HUDEP-2 (cell line): ENCODE measurements around the gene PDCD11.
A peak's percentile ranks its signal among the peaks of the same experiment; 100 is the strongest.
"Not testable (repeated sequence)": the region's sequence is repeated elsewhere in the genome, so short reads cannot be mapped to it uniquely, and the experiment has no call there.

Experiments used
- DNase-seq, 76 experiments: peaks; one replicate each; lab custom pipeline; 2025; ENCODE audit not compliant: unreplicated experiment in 76 of 76; lab: John Stamatoyannopoulos, UW

The PDCD11 gene

DNA sequence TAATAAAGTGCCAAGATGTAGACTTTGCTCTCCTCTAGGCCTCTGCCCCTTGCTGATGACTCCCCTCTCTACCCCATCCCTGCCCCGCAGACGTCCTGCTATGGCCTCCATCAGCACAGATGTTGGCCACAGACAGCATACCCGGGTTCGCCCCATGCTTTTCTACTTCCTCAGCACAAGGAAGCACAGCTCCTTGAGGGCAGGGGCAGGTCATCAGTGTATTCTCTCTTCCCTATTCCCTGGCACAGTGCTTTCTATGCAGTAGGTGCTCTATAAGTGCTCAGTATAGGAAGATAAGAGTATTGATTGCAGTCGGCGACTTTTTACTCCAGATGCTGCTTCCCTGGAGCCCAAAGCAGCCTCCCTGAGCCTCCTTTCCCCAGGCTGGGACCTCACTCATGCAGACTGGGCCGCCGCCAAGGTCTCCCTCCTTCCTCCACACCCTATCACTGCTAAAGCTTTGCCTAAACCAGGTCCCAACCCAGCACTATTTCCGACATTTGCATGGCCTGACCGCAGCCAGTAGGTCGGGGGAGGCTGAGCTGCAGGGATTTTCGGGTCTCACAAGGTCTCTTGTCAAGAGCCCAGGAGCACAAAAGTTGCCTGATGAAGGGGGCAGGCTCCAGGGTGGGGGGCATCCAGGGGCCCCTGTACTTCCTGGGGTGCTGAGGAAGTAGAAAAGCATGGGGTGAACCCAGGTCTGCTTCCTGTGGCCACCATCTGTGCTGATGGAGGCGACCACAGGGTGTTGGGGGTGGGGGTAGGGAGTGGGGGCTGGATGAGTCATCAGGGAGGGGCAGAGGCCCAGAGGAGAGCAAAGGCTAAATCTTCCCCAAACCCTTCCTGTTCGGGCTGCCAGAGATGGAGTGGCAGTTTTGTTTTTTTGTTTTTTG is 74.6 kb downstream of the PDCD11 start:
- peak in 40 of 76 experiments; percentile 2 to 68 (median 34) for DNase-seq

DNA sequence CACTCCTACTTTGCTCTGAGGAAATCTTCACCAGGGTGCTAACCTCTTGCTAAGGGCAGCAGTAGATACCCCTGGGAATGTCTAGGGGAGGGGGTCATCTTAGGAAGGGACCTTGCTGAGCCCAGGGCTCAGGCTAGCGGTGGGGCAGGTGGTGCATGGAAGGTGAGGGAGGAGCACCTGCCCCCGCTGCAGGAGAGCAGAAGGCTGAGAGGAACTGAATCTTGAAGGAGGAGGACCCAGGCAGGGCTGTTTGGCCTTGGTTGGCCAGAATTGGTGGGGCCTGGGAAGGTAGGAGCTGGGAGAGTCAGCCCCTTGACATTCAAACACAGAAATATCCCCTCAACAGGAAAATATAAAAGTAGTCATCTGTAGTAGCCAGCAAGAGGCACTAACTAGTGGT is 75.6 kb downstream of the PDCD11 start:
- DNase-seq, result no peak

- no peak for DNase-seq
Measured at GRCh38 chr10:103473261-103473671, 76.8 kb downstream of the PDCD11 start.

DNA sequence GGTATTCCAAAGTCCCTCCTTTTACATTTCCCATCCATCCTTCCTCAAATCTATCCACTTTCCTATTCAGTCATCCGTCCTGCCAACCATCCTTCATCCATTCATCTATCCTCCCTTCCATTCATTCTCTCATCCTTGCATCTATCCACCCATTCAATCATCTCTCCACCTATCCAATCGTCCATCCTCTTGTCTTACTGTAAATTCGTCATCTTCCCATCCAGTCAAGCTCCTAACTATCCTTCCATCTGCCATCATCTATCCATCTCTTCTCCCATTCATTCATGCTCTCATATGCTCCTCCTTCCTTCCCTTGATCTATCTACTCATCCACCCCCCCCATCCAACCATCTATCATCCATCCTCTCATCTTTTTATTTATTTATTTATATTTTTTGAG is 77.7 kb downstream of the PDCD11 start:
- no peak for DNase-seq

GRCh38 chr10:103475437-103475836 is 79.0 kb downstream of the PDCD11 start:
- DNase-seq, result no peak

DNA sequence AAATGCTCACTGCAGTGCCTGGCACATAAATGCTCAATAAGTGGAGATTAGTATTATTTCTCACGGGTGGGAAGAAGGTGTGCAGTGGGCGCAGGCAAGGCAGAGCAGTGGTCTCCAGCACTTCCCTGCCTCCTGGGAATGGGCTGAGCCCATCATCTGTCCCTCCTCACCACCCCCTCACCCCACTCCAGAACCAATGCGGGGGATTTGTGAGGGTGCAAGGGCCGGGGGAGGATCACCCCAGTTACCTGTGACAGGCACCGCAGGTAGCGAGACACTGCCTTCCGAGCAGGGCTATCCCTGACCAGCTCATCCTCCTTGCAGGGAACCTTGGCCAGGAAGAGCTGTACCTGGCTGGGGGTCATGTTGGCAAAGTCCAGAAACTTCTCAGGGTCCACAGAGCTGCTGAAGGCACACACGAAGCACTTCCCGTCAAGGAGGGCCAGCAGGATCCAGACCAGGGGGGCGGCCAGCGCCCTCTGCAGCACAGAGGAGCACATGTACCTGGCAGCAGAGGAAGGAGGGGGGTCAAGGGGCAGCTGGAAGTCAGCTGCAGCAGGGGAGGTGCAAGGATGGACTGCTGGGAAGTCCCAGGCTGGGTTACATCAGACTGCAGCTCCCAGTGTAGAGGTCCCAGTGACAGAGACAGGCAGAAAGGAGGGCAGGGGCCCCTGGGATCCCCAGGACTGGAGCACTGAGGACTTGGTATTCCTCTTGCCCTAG is 79.8 kb downstream of the PDCD11 start:
- peak in 3 of 76 experiments; percentile 18 to 21 (median 19) for DNase-seq

DNA sequence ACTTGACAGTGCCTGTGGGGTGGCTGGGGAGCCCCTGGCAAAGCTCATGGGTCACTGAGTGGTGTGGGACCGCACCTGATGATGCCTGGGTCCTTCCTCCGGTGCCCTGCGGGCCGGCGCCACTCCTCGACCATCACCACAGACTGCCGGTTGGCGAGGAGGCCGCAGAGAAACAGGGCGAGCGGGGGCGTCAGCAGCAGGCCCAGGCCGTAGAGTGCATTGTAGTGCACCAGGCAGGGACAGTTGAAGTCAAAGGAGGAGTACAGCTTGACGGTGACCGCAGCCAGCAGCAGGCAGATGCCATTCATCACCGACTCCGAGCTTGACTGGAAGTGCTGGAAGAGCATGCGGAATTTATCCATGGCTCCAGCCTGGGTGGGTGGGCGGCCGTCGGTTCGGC is 82.2 kb downstream of the PDCD11 start:
- no peak for DNase-seq

DNA sequence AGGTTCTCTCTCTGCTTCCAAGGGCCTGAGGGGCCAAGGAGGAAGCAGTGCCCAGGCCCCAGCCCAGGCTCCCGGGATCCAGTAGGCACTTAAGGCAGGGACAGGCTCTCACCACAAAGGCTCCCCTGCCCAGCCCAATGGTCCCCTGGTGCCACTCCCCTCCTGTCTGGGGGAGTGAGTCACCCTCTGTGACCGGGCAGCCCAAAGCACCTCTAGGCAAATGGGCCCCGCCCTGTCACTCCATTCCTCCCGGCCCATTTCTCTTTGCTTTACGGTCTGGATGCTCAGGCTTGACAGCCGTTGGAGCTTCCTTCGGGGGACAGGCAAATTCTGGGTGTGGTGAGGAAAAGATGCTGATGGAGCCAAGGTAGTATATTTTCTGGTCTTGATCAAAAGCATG is 82.7 kb downstream of the PDCD11 start, which contains the start of gene CALHM3:
CALHM3 (minus strand) TSS at position 106 of the 400 bp plus-strand sequence. CDS start 208 bp downstream, outside the sequence.
- peak in 20 of 76 experiments; percentile 2 to 43 (median 14) for DNase-seq

- peak in 2 of 76 experiments; percentile 13 to 17 for DNase-seq
Measured at GRCh38 chr10:103480521-103480920, 84.1 kb downstream of the PDCD11 start.

DNA sequence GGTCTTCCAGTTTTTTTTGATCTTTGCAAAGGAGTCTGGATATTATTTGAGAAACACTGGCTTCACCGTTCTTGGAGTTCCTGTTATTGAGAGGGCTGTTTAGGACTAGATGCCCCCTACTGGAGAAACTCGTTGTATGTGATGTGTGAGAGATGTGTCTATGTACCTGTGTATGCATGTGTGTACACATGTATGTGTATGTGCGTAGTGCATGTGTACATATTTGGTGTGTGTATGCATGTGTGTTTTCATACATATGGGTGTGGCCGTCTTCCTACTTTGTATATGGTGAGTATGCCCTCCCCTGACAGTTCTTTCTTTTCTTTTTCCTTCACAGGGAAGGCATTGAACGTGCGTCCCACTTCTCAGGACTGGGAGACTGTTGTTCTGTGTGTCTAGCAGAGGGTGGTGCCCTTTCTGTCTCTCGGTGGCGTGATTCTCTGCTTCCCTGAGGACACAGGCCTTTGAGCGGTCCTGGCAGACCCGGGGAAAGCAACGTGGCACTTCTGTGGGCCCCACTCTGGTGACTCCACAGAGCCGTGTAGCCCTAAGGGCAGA is 85.6 kb downstream of the PDCD11 start:
- peak in 25 of 76 experiments; percentile 4 to 70 (median 43) for DNase-seq

DNA sequence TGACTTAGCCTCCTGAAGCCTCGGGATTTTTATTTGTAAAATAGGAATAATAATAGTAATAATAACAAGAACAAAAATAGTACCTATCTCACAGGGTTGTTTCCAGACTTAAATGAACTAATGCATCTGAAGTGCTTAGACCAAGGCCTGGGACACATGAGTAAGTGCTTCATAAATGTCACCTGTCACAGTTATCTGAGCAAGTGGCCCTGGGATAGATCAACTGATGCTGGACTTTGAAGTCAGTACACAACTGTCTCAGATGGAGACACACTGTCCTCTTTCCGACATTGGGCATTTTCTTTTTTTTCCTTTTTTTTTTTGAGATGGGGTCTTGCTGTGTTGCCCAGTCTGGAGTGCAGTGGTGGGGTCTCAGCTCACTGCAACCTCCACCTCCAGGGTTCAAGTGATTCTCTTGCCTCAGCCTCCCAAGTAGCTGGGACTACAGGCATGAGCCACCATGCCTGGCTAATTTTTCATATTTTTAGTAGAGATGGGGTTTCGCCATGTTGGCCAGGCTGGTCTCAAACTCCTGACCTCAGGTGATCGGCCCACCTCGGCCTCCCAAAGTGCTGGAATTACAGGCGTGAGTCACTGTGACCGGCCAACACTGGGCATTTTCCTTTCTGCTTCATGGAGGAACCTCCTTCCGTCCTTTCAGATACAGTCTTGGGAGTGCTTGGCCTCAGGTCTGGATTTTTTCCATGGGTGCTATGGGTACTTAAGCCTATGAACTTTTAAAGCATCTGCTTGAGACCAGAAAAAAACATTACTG is 90.4 kb downstream of the PDCD11 start:
- not testable (repeated sequence) for DNase-seq

- DNase-seq, result no peak
Measured at GRCh38 chr10:103487410-103487708, 90.9 kb downstream of the PDCD11 start.

DNA sequence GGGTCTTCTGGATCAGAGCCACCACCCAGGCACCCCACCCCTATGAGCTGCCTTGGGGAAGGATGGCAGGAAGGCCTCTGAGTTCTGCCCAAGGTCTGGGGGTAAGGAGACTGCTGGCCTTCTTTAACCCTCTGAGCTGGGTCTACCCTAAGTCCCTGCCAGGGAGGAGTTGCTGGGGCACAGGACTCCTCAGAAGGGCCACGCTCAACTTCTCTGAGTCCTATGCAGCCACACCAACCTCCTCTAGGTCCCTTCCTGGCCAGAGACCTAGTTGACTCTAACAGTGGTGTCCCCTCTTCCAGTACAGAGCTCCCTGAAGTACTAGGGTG is 94.5 kb downstream of the PDCD11 start:
- DNase-seq, result no peak

DNA sequence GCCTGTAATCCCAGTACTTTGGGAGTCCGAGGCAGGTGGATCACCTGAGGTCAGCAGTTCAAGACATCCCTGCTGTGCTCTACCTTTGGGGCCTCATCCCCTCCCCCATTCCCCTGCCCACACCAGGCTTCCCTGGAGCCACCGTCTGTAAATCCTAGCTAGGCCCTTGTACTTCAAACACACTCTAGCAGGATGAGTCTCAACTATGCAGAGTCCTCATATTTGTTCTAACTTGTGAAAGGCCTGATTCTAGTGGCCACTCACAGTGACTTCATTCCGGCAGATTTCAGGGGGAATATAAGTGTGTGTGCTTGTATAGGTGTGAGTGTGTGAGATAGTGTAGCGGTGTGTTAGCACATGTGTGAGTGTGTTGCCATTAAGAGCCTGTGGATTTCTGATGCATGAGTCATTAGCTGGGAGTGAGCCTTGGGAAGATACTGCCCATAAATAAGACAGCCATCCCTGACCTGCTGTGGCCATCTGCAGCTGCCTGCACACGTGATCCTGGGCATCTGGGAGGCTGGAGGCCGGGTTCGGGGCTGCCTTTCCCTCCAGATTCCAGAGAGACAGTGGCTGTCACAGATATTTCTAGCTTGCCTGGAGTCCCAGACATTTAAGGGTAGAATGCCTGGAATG is 95.4 kb downstream of the PDCD11 start:
- no peak for DNase-seq

GRCh38 chr10:103492655-103493261 is 96.3 kb downstream of the PDCD11 start:
- no peak for DNase-seq

DNA sequence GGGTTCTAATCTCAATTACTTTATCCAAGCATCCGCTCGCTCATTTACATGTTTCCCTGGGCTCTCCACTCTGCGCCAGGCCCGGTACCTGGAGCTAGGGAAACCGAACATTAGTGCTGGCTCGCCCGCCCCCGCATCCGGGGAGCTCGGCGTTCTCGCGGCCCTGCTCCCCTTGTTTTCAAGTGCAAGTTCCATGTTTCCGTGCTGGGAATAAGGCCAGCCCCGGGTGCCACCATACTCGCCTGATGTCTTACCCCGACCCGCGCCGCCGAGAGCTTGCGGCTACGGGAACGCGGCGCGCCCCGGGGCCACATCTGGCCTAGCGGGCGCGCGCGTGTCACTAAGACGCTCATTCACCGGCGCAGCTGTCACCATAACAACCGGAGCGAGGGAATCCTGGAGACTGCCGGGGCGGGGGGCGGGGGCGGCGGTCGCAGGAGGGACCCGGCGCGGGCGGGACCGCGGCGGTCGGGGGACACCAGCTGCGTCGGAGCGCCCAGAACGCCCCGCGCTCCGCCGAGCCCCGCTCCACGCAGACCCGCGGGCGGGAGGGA is 97.0 kb downstream of the PDCD11 start, which contains the start of gene NEURL1:
NEURL1 (plus strand) TSS at position 344 of the 554 bp plus-strand sequence. CDS start 683 bp downstream, outside the sequence.
- DNase-seq, result no peak

- no peak for DNase-seq
Measured at GRCh38 chr10:103493916-103494877, 97.8 kb downstream of the PDCD11 start.

GRCh38 chr10:103495321-103495720 is 98.9 kb downstream of the PDCD11 start:
- DNase-seq, result no peak
